Endodermal cell (in vitro differentiated cells): ENCODE measurements around the gene TUBB2A. TPM values are rescaled to one million over a fixed set of nuclear protein-coding genes. Genes with fewer than 3 reads are reported as not detected.

Experiments
- DNase-seq: peaks from one replicate; pipeline ENCODE4 v3.0.0-alpha.2; 2017
- H3K27ac ChIP-seq: 2 replicates; pipeline ENCODE4 v1.5.1; 2013; ENCODE audit warnings: mild to moderate bottlenecking, low read depth, low read length, moderate library complexity
- H3K27me3 ChIP-seq: 2 replicates; pipeline ENCODE4 v1.6.1; 2013; ENCODE audit warnings: mild to moderate bottlenecking, low read length, moderate library complexity; ENCODE audit not compliant: insufficient read depth, control insufficient read depth, poor library complexity, severe bottlenecking
- H3K36me3 ChIP-seq: 2 replicates; pipeline ENCODE4 v1.7.0; 2013; ENCODE audit warnings: mild to moderate bottlenecking, low read length, moderate library complexity; ENCODE audit not compliant: control insufficient read depth, insufficient read depth
- H3K4me1 ChIP-seq: one replicate; pipeline ENCODE4 v1.7.0; 2013; ENCODE audit warnings: low read length; ENCODE audit not compliant: control insufficient read depth, insufficient read depth
- H3K4me3 ChIP-seq: 2 replicates; pipeline ENCODE4 v1.5.1; 2013; ENCODE audit warnings: mild to moderate bottlenecking, low read length, moderate library complexity
- H3K9ac ChIP-seq: 2 replicates; pipeline ENCODE4 v1.6.1; 2013; ENCODE audit warnings: mild to moderate bottlenecking, low read length, moderate library complexity; ENCODE audit not compliant: poor library complexity, severe bottlenecking; ENCODE audit errors: extremely low read depth
- H3K9me3 ChIP-seq: 2 replicates; pipeline ENCODE4 v1.6.1; 2013; ENCODE audit warnings: mild to moderate bottlenecking, low read length, moderate library complexity; ENCODE audit not compliant: control insufficient read depth
- H3K27ac Mint-ChIP-seq: 2 replicates; pipeline ENCODE4 v1.8.0; 2020; ENCODE audit warnings: mixed read lengths
- H3K27me3 Mint-ChIP-seq: 2 replicates; pipeline ENCODE4 v1.8.0; 2021; ENCODE audit warnings: mild to moderate bottlenecking, mixed read lengths; ENCODE audit not compliant: insufficient read depth
- H3K36me3 Mint-ChIP-seq: 2 replicates; pipeline ENCODE4 v1.8.0; 2020; ENCODE audit warnings: low read depth, mixed read lengths
- H3K4me1 Mint-ChIP-seq: 2 replicates; pipeline ENCODE4 v1.8.0; 2020; ENCODE audit warnings: mixed read lengths
- H3K4me3 Mint-ChIP-seq: 2 replicates; pipeline ENCODE4 v1.8.0; 2020; ENCODE audit warnings: mild to moderate bottlenecking, moderate library complexity, mixed read lengths
- H3K9me3 Mint-ChIP-seq: 2 replicates; pipeline ENCODE4 v1.8.0; 2020; ENCODE audit warnings: mild to moderate bottlenecking, mixed read lengths
- CTCF ChIP-seq: fragments of 200-600 bp; sonication (generic); conservative IDR thresholded peaks from 2 replicates; pipeline ENCODE4 v1.5.0; 2021; ENCODE audit warnings: antibody characterized with exemption, mild to moderate bottlenecking
- WGBS, 2 experiments: methylation state at CpG; one replicate each; pipeline versions ENCODE4 v1.1.5 to v1.1.7; 2013; ENCODE audit warnings: missing lambda C conversion rate in 2 of 2, mixed read lengths in 1 of 2; ENCODE audit not compliant: insufficient coverage in 1 of 2, insufficient read length in 1 of 2; 5-methylcytosine and 5-hydroxymethylcytosine counted together
- long read RNA-seq, 4 experiments: library from polyadenylated mRNA in 2 of 4; library from RNA in 1 of 4; library from capped mRNA in 1 of 4; stranded (forward) in 3 of 4; unstranded in 1 of 4; transcript quantifications; one replicate each; pipeline ENCODE4 v2.0.0, GENCODE V29; 2020 to 2021; ENCODE audit warnings: inconsistent platforms in 1 of 4
- polyA plus RNA-seq, 2 experiments: library from polyadenylated mRNA; stranded (reverse); fragments of 50-300 nt; gene quantifications; one replicate each; pipeline ENCODE4 v1.2.3, GENCODE V29; 2013
- total RNA-seq, 2 donors: library from RNA; stranded (reverse); fragmentation: NEBNext Ultra II Directional in 1 of 2; extraction: Animal tissue kit (Norgen Biotek cat#: 25700) in 1 of 2; gene quantifications; 2 replicates in 1 of 2; 3 replicates in 1 of 2; pipeline ENCODE4 v1.2.1, GENCODE V29; 2021

The TUBB2A gene
- 100 to 1,000 TPM; 262 to 297 TPM for total RNA-seq
- polyA plus RNA-seq (2013, experiment 1 of 2): 327 TPM
- polyA plus RNA-seq (2013, experiment 2 of 2): 301 TPM
- long read RNA-seq, experiment 1, transcript TUBB2A-201 (4 exons, 1,595 nt): major isoform, 146 of 221 reads
- long read RNA-seq, experiment 1, partial matches to known transcripts: 14 of 221 reads
- long read RNA-seq, experiment 1, other reads (novel, unspliced or antisense): 61 of 221 reads
- long read RNA-seq, experiment 2, transcript TUBB2A-201 (4 exons, 1,595 nt): major isoform, 362 of 398 reads
- long read RNA-seq, experiment 2, partial matches to known transcripts: 14 of 398 reads
- long read RNA-seq, experiment 2, other reads (novel, unspliced or antisense): 19 of 398 reads
- long read RNA-seq, experiment 3, transcript TUBB2A-202 (4 exons, 817 nt): minor isoform, 14 of 1,388 reads
- long read RNA-seq, experiment 3, transcript TUBB2A-201 (4 exons, 1,595 nt): major isoform, 1,347 of 1,388 reads
- long read RNA-seq, experiment 3, partial matches to known transcripts: 10 of 1,388 reads
- long read RNA-seq, experiment 3, other reads (novel, unspliced or antisense): 17 of 1,388 reads
- long read RNA-seq, experiment 4, transcript TUBB2A-201 (4 exons, 1,595 nt): major isoform, 198 of 237 reads
- long read RNA-seq, experiment 4, partial matches to known transcripts: 15 of 237 reads
- long read RNA-seq, experiment 4, other reads (novel, unspliced or antisense): 22 of 237 reads

GRCh38 chr6:3157131-3157933 is at the start of gene TUBB2A:
Gene TUBB2A, minus strand, starts transcription at chr6:3157544. Its CDS starts 81 bp downstream, at chr6:3157463.
- TF ChIP-seq CTCF: peak; percentile 72
- H3K27me3 ChIP-seq: no peaks in the 10 kb centered on the region
- Mint-ChIP-seq H3K9me3 (no peaks in the 10 kb centered on the region), H3K4me1 (peaks cover 22% of the 10 kb centered on the region), H3K36me3 (peaks cover 24% of the 10 kb centered on the region), H3K27me3 (no peaks in the 10 kb centered on the region), H3K27ac (peak within 1 kb of the TSS; percentile 93), H3K4me3 (peak within 1 kb of the TSS; percentile 93)
- H3K27ac ChIP-seq: peak within 1 kb of the TSS; percentile 63
- no peaks in the 10 kb centered on the region for H3K9me3 ChIP-seq
- WGBS, 2 experiments: 0% methylated on average over 12 to 95 of the region's 95 CpGs
- H3K4me3 ChIP-seq: peak within 1 kb of the TSS; percentile 98
- peak within 1 kb of the TSS; percentile 83 for H3K9ac ChIP-seq
- peak; percentile 92 for DNase-seq
- H3K36me3 ChIP-seq: peaks cover 26% of the 10 kb centered on the region
- peaks cover 5% of the 10 kb centered on the region for H3K4me1 ChIP-seq

DNA sequence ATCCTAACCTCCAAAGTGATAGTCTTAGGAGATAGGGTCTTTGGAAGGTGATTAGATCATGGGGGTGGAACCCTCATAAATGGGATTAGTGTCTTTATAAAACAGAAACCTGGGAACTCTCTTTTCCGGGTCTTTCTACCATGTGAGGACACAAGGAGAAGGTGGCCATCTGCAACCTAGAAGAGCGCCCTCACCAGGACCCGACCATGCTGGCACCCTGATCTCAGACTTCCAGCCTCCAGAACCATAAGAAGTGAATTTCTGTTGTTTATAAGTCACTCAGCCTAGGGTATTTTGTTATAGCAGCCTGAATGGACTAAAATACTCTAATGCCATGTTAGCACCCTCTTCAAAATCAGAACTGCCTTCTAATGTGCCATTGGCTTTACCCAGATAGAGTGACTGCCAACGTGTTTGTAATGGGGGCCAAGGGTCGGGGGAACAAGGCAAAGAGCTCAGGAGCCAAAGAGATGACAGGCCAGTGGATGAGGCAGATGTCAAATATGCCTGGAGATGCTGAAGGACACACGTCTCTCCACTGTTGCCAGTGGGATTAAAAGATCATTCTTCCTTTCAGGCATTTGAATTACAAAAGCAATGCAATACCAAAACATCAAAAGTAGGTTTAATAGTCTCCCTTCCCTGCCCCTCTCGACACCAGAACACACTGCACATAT is 49.1 kb upstream of the TUBB2A start:
- peak; percentile 43 for DNase-seq
- no peaks in the 10 kb centered on the region for H3K36me3 Mint-ChIP-seq
- no peak overlapping the region for H3K27ac Mint-ChIP-seq
- H3K4me3 Mint-ChIP-seq: no peak overlapping the region
- 90% methylated on average over 4 to 7 of the region's 7 CpGs for WGBS, 2 experiments
- TF ChIP-seq CTCF: peak; percentile 56
- no peaks in the 10 kb centered on the region for H3K9me3 Mint-ChIP-seq
- no peaks in the 10 kb centered on the region for H3K27me3 ChIP-seq
- peaks cover 13% of the 10 kb centered on the region for H3K4me1 ChIP-seq
- no peak overlapping the region for H3K4me3 ChIP-seq
- H3K27me3 Mint-ChIP-seq: no peaks in the 10 kb centered on the region
- no peak overlapping the region for H3K9ac ChIP-seq
- H3K36me3 ChIP-seq: no peaks in the 10 kb centered on the region
- peaks cover 28% of the 10 kb centered on the region for H3K4me1 Mint-ChIP-seq
- H3K27ac ChIP-seq: no peak overlapping the region
- no peaks in the 10 kb centered on the region for H3K9me3 ChIP-seq

- DNase-seq: peak; percentile 17
- no peaks in the 10 kb centered on the region for H3K27me3 Mint-ChIP-seq
- Histone ChIP-seq H3K9me3 (no peaks in the 10 kb centered on the region), H3K4me1 (peaks cover 12% of the 10 kb centered on the region), H3K27me3 (no peaks in the 10 kb centered on the region), H3K4me3 (no peak overlapping the region), H3K27ac (no peak overlapping the region), H3K36me3 (no peaks in the 10 kb centered on the region), H3K9ac (no peak overlapping the region)
- H3K4me1 Mint-ChIP-seq: peaks cover 28% of the 10 kb centered on the region
- no peak overlapping the region for H3K4me3 Mint-ChIP-seq
- no peaks in the 10 kb centered on the region for H3K36me3 Mint-ChIP-seq
- H3K27ac Mint-ChIP-seq: no peak overlapping the region
- no peaks in the 10 kb centered on the region for H3K9me3 Mint-ChIP-seq
- WGBS, 2 experiments: 94 to 100% methylated on average over 3 to 4 of the region's 4 CpGs
- no peak for TF ChIP-seq CTCF
Observed at GRCh38 chr6:3205913-3206312, 48.6 kb upstream of the TUBB2A start.
